Measurements from ENCODE around the gene EMP1.
A peak's percentile ranks its signal among the peaks of the same experiment; 100 is the strongest.

Gene EMP1

DNA sequence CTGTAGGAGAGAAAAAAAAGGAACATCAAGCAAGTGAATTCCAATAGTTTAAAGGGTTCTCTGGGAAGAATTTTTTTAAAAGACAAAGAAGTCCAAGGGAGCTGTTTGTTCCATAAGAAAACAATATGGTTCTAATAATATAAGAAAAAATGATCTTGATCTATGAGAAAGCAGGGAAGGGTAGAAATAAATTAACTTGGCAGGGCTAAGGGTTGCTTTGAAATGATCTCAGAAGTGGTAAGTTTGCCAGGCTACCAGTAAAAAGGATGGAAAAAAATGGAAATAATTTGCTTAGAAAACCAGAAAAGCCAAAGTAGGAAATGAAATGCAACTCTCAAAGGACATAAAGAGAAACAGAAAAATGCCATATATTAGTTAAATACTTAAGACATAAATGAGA, 41.7 kb upstream of the EMP1 start:
- H2AFZ ChIP-seq (ENCODE audit: insufficient read depth, low read length, poor library complexity), result no peak overlapping the region
- H3K9me3 ChIP-seq (ENCODE audit: insufficient read depth, low read depth, low read length), result no peaks in the 10 kb centered on the region
- no peak overlapping the region for H3K9ac ChIP-seq (ENCODE audit: low read length)
- H3K36me3 ChIP-seq (ENCODE audit: control insufficient read depth in 1 of 2, insufficient read depth in 2 of 2, low read length in 2 of 2), result no peaks in the 10 kb centered on the region
- no peak overlapping the region for H2BK120ac ChIP-seq (ENCODE audit: insufficient read depth, low read length, poor library complexity)
- no peaks in the 10 kb centered on the region for H3K79me1 ChIP-seq (ENCODE audit: low read length)
- no peak overlapping the region for H3K4me2 ChIP-seq (ENCODE audit: low read length)
- peaks cover 0 to 5% of the 10 kb centered on the region in 2 experiments for H3K4me1 ChIP-seq (ENCODE audit: control insufficient read depth in 1 of 2, insufficient read depth in 2 of 2, low read length in 2 of 2)
- no peak overlapping the region for H3K14ac ChIP-seq (ENCODE audit: low read length)
- no peak for DNase-seq
- no peaks in the 10 kb centered on the region for H3K79me2 ChIP-seq (ENCODE audit: control insufficient read depth, insufficient read depth, low read length, poor library complexity)
- no peak overlapping the region for H2AK5ac ChIP-seq (ENCODE audit: low read length)
- no peak overlapping the region for H3K4ac ChIP-seq (ENCODE audit: low read depth, low read length)
- H3K23ac ChIP-seq (ENCODE audit: low read length), result no peak overlapping the region
- H2BK5ac ChIP-seq (ENCODE audit: low read depth, low read length, poor library complexity), result no peak overlapping the region
- no peak overlapping the region for H2BK12ac ChIP-seq (ENCODE audit: low read length)
- no peaks in the 10 kb centered on the region for H3K27me3 ChIP-seq (ENCODE audit: insufficient read depth, low read length)
- H3K4me3 ChIP-seq (ENCODE audit: low read depth, low read length), result no peak overlapping the region
- H3K18ac ChIP-seq (ENCODE audit: low read length), result no peak overlapping the region
- no peak overlapping the region for H3K27ac ChIP-seq (ENCODE audit: low read depth, low read length)
- H4K8ac ChIP-seq (ENCODE audit: low read depth, low read length), result no peak overlapping the region
- H4K12ac ChIP-seq (ENCODE audit: low read depth, low read length), result no peak overlapping the region
- no peak overlapping the region for H4K91ac ChIP-seq (ENCODE audit: low read depth, low read length)

DNA sequence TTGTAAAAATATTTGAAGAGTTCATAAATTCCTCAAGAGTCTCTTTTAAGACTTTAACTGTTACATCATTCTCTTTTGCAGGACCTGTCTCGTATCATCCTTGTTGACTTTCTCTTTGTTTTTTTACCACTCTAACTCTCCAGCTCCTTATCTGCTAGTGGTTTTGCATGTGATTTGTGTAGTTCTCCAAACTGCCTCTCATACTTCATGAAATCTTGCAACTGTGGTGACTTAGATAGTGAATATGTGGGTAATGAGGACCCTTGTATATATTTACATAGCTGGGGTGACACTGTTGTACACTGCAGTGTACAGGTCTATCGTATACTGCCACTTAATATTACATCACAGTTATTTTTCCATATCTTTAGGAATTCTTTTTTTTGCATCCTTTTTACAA, 40.2 kb upstream of the EMP1 start:
- Histone ChIP-seq H2AFZ (ENCODE audit: insufficient read depth, low read length, poor library complexity) (no peak overlapping the region), H2AK5ac (ENCODE audit: low read length) (no peak overlapping the region), H3K18ac (ENCODE audit: low read length) (no peak overlapping the region), H3K14ac (ENCODE audit: low read length) (no peak overlapping the region), H3K79me2 (ENCODE audit: control insufficient read depth, insufficient read depth, low read length, poor library complexity) (no peaks in the 10 kb centered on the region), H4K8ac (ENCODE audit: low read depth, low read length) (no peak overlapping the region), H3K4me1 (ENCODE audit: control insufficient read depth in 1 of 2, insufficient read depth in 2 of 2, low read length in 2 of 2) (peaks cover 0 to 5% of the 10 kb centered on the region in 2 experiments), H4K91ac (ENCODE audit: low read depth, low read length) (no peak overlapping the region), H3K4me2 (ENCODE audit: low read length) (no peak overlapping the region), H2BK5ac (ENCODE audit: low read depth, low read length, poor library complexity) (no peak overlapping the region), H3K27me3 (ENCODE audit: insufficient read depth, low read length) (no peaks in the 10 kb centered on the region), H3K27ac (ENCODE audit: low read depth, low read length) (no peak overlapping the region), H3K9me3 (ENCODE audit: insufficient read depth, low read depth, low read length) (no peaks in the 10 kb centered on the region), H3K9ac (ENCODE audit: low read length) (no peak overlapping the region), H3K23ac (ENCODE audit: low read length) (no peak overlapping the region), H4K12ac (ENCODE audit: low read depth, low read length) (no peak overlapping the region), H2BK12ac (ENCODE audit: low read length) (no peak overlapping the region), H2BK120ac (ENCODE audit: insufficient read depth, low read length, poor library complexity) (no peak overlapping the region), H3K36me3 (ENCODE audit: control insufficient read depth in 1 of 2, insufficient read depth in 2 of 2, low read length in 2 of 2) (no peaks in the 10 kb centered on the region), H3K4me3 (ENCODE audit: low read depth, low read length) (no peak overlapping the region), H3K79me1 (ENCODE audit: low read length) (no peaks in the 10 kb centered on the region), H3K4ac (ENCODE audit: low read depth, low read length) (no peak overlapping the region)
- no peak for DNase-seq
- no CpG with 5 or more reads among the region's 2 CpGs for WGBS (ENCODE audit: extremely low coverage, insufficient coverage, insufficient read length)

GRCh38 chr12:13161172-13161571, 35.4 kb upstream of the EMP1 start:
- Histone ChIP-seq H2BK120ac (ENCODE audit: insufficient read depth, low read length, poor library complexity) (no peak overlapping the region), H3K4me3 (ENCODE audit: low read depth, low read length) (no peak overlapping the region)
- WGBS (ENCODE audit: extremely low coverage, insufficient coverage, insufficient read length), result no CpG with 5 or more reads among the region's 3 CpGs

DNA sequence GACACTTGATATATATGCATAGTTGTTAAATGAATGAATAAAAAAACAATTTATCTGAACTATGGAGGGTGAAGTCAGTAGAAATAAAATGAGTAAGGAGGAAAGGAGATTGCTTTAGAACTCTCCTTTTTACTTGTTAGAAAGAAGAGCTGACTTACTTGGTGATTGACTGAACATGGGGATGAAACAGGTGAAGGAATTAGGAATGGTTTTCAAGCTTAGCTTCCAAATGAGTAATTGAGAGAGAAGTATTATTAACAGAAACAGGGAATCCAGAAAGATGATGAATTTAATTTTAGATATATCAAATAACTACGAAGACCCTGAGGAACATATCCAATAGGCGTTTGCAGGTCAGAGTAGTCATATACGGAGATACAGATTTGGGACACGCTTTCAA, 33.6 kb upstream of the EMP1 start:
- Histone ChIP-seq H3K4me2 (ENCODE audit: low read length) (no peak overlapping the region), H3K14ac (ENCODE audit: low read length) (no peak overlapping the region), H3K4me1 (ENCODE audit: control insufficient read depth in 1 of 2, insufficient read depth in 2 of 2, low read length in 2 of 2) (peaks cover 25 to 26% of the 10 kb centered on the region in 2 experiments), H3K18ac (ENCODE audit: low read length) (no peak overlapping the region), H3K4me3 (ENCODE audit: low read depth, low read length) (no peak overlapping the region), H3K4ac (ENCODE audit: low read depth, low read length) (no peak overlapping the region), H3K79me1 (ENCODE audit: low read length) (peaks cover 21% of the 10 kb centered on the region), H3K27me3 (ENCODE audit: insufficient read depth, low read length) (no peaks in the 10 kb centered on the region), H4K8ac (ENCODE audit: low read depth, low read length) (no peak overlapping the region), H3K36me3 (ENCODE audit: control insufficient read depth in 1 of 2, insufficient read depth in 2 of 2, low read length in 2 of 2) (no peaks in the 10 kb centered on the region), H3K79me2 (ENCODE audit: control insufficient read depth, insufficient read depth, low read length, poor library complexity) (no peaks in the 10 kb centered on the region), H2BK12ac (ENCODE audit: low read length) (no peak overlapping the region), H3K23ac (ENCODE audit: low read length) (no peak overlapping the region), H4K91ac (ENCODE audit: low read depth, low read length) (no peak overlapping the region), H4K12ac (ENCODE audit: low read depth, low read length) (no peak overlapping the region), H3K27ac (ENCODE audit: low read depth, low read length) (no peak overlapping the region), H2AFZ (ENCODE audit: insufficient read depth, low read length, poor library complexity) (no peak overlapping the region), H3K9ac (ENCODE audit: low read length) (no peak overlapping the region), H2BK120ac (ENCODE audit: insufficient read depth, low read length, poor library complexity) (no peak overlapping the region), H3K9me3 (ENCODE audit: insufficient read depth, low read depth, low read length) (peaks cover 1% of the 10 kb centered on the region), H2AK5ac (ENCODE audit: low read length) (no peak overlapping the region), H2BK5ac (ENCODE audit: low read depth, low read length, poor library complexity) (no peak overlapping the region)
- DNase-seq, result no peak
- no CpG with 5 or more reads among the region's 4 CpGs for WGBS (ENCODE audit: extremely low coverage, insufficient coverage, insufficient read length)

More at GRCh38 chr12:13161172-13161571, 35.4 kb upstream of the EMP1 start:
- no peak overlapping the region for H3K27ac ChIP-seq (ENCODE audit: low read depth, low read length)
- H3K4ac ChIP-seq (ENCODE audit: low read depth, low read length), result no peak overlapping the region
- no peak overlapping the region for H3K4me2 ChIP-seq (ENCODE audit: low read length)
- H3K18ac ChIP-seq (ENCODE audit: low read length), result no peak overlapping the region
- H4K8ac ChIP-seq (ENCODE audit: low read depth, low read length), result no peak overlapping the region
- H4K12ac ChIP-seq (ENCODE audit: low read depth, low read length), result no peak overlapping the region
- no peak overlapping the region for H2BK5ac ChIP-seq (ENCODE audit: low read depth, low read length, poor library complexity)
- H3K27me3 ChIP-seq (ENCODE audit: insufficient read depth, low read length), result no peaks in the 10 kb centered on the region
- peaks cover 13 to 23% of the 10 kb centered on the region in 2 experiments for H3K4me1 ChIP-seq (ENCODE audit: control insufficient read depth in 1 of 2, insufficient read depth in 2 of 2, low read length in 2 of 2)
- H3K9me3 ChIP-seq (ENCODE audit: insufficient read depth, low read depth, low read length), result no peaks in the 10 kb centered on the region
- no peak overlapping the region for H2AFZ ChIP-seq (ENCODE audit: insufficient read depth, low read length, poor library complexity)
- no peak overlapping the region for H2AK5ac ChIP-seq (ENCODE audit: low read length)
- H4K91ac ChIP-seq (ENCODE audit: low read depth, low read length), result no peak overlapping the region
- peak overlapping the region; percentile 3 for H2BK12ac ChIP-seq (ENCODE audit: low read length)
- H3K79me1 ChIP-seq (ENCODE audit: low read length), result peaks cover 18% of the 10 kb centered on the region
- H3K9ac ChIP-seq (ENCODE audit: low read length), result no peak overlapping the region
- no peak overlapping the region for H3K23ac ChIP-seq (ENCODE audit: low read length)
- H3K14ac ChIP-seq (ENCODE audit: low read length), result no peak overlapping the region
- DNase-seq, result no peak
- H3K36me3 ChIP-seq (ENCODE audit: control insufficient read depth in 1 of 2, insufficient read depth in 2 of 2, low read length in 2 of 2), result no peaks in the 10 kb centered on the region
- no peaks in the 10 kb centered on the region for H3K79me2 ChIP-seq (ENCODE audit: control insufficient read depth, insufficient read depth, low read length, poor library complexity)
